K562 (cell line): Measurements from ENCODE around the gene ZBTB7A. TPM values are rescaled to one million over a fixed set of nuclear protein-coding genes. Genes with fewer than 3 reads are reported as not detected.

Source experiments
- ATAC-seq: fragments of 200-7000 bp; cut with Tn5 transposase; 3 replicates; pipeline ENCODE4 v1.9.1; 2020; ENCODE audit warnings: moderate library complexity
- BruUV-seq: library from RNA; stranded (reverse); fragments of 400-500 nt; replicated peaks from 2 replicates; lab custom pipeline; 2021; lab: Mats Ljungman, UMichigan
- CTCF ChIA-PET: fragments of 300-600 bp; formaldehyde crosslinking; extraction: SDS; loops from one replicate; lab custom pipeline; 2021; ENCODE audit warnings: low intra/inter-chr PET ratio; lab: Yijun Ruan, JAX
- POLR2A ChIA-PET: fragments of 300-600, 350-650 bp; sonication (Branson Sonifier 250); formaldehyde crosslinking; extraction: SDS; loops from one replicate; lab custom pipeline; 2021; ENCODE audit warnings: antibody characterized with exemption, inconsistent platforms; lab: Yijun Ruan, JAX
- DNase-seq, 4 experiments: peaks; one replicate each; pipeline versions ENCODE4 v3.0.0 to v3.0.0-alpha.2; 2011 to 2018; ENCODE audit warnings: low spot score in 3 of 4, mixed read lengths in 3 of 4; ENCODE audit errors: extremely low read depth in 1 of 4
- FAIRE-seq: peaks from 2 replicates; lab custom pipeline; 2011; peaks lifted over from hg19 to GRCh38; lab: Jason Lieb, UNC
- H2AFZ ChIP-seq: 2 replicates; pipeline ENCODE4 v1.6.0; 2011; ENCODE audit warnings: low read depth, low read length, control low read depth, inconsistent platforms
- H3K27ac ChIP-seq: fragments of 200-600 bp; 3 replicates; pipeline ENCODE4 v1.8.0; 2011; ENCODE audit warnings: low read depth, mild to moderate bottlenecking, control low read depth, inconsistent platforms, low read length, moderate library complexity, mixed read lengths; ENCODE audit errors: extremely low read depth
- H3K27me3 ChIP-seq, 2 experiments: fragments of 300-600 bp in 1 of 2; 2 replicates in 1 of 2; 3 replicates in 1 of 2; pipeline versions ENCODE4 v1.6.0 to v1.8.0; 2011; ENCODE audit warnings: inconsistent platforms in 2 of 2, low read length in 2 of 2, mild to moderate bottlenecking in 1 of 2, mixed read lengths in 1 of 2, moderate library complexity in 1 of 2; ENCODE audit not compliant: control insufficient read depth in 2 of 2, insufficient read depth in 2 of 2
- H3K36me3 ChIP-seq: fragments of 300-600 bp; 3 replicates; pipeline ENCODE4 v1.8.0; 2011; ENCODE audit warnings: mild to moderate bottlenecking, low read length, inconsistent platforms; ENCODE audit not compliant: control insufficient read depth, insufficient read depth
- H3K4me1 ChIP-seq, 2 experiments: fragments of 200-600 bp in 1 of 2; replicated peaks in 1 of 2; 2 replicates in 1 of 2; 3 replicates in 1 of 2; pipeline versions ENCODE4 v1.5.1 to v1.8.0; 2011; ENCODE audit warnings: inconsistent platforms in 2 of 2, low read length in 2 of 2, mild to moderate bottlenecking in 1 of 2, mixed read lengths in 1 of 2, moderate library complexity in 1 of 2; ENCODE audit not compliant: control insufficient read depth in 2 of 2, insufficient read depth in 2 of 2
- H3K4me2 ChIP-seq: 2 replicates; pipeline ENCODE4 v1.6.1; 2011; ENCODE audit warnings: low read length, control low read depth, inconsistent platforms, mixed read lengths; ENCODE audit not compliant: insufficient read depth
- H3K4me3 ChIP-seq: fragments of 200-600 bp; sonication (generic), shearing (Covaris generic); 2 replicates; pipeline ENCODE4 v1.5.1; 2016; ENCODE audit warnings: control low read depth, inconsistent platforms
- H3K79me2 ChIP-seq: fragments of 200-600 bp; 3 replicates; pipeline ENCODE4 v1.8.0; 2011; ENCODE audit warnings: low read length, inconsistent platforms; ENCODE audit not compliant: control insufficient read depth, insufficient read depth
- H3K9ac ChIP-seq, 2 experiments: 2 replicates each; pipeline versions ENCODE4 v1.6.0 to v1.6.1; 2011; ENCODE audit warnings: low read depth in 2 of 2, low read length in 2 of 2, control low read depth in 1 of 2, inconsistent platforms in 1 of 2, mild to moderate bottlenecking in 1 of 2, mixed read lengths in 1 of 2; ENCODE audit not compliant: insufficient read depth in 1 of 2
- H3K9me1 ChIP-seq: one replicate; pipeline ENCODE4 v1.6.0; 2011; ENCODE audit warnings: inconsistent platforms, mild to moderate bottlenecking, low read length, moderate library complexity; ENCODE audit not compliant: control insufficient read depth, insufficient read depth
- H3K9me3 ChIP-seq: replicated peaks from 2 replicates; pipeline ENCODE4 v1.5.1; 2011; ENCODE audit warnings: low read depth, low read length, inconsistent platforms; ENCODE audit not compliant: control insufficient read depth, insufficient read depth
- H4K20me1 ChIP-seq: replicated peaks from 2 replicates; pipeline ENCODE4 v1.6.1; 2011; ENCODE audit warnings: low read length, inconsistent platforms, mixed read lengths; ENCODE audit not compliant: control insufficient read depth, insufficient read depth
- CREB1 ChIP-seq, 2 experiments: sonication (generic) in 1 of 2; formaldehyde crosslinking in 1 of 2; IDR thresholded peaks; 2 replicates each; pipeline versions ENCODE4 v1.6.1 to v1.8.0; 2012 to 2022; ENCODE audit warnings: inconsistent platforms in 1 of 2, mild to moderate bottlenecking in 1 of 2, missing genetic modification reagents in 1 of 2, moderate library complexity in 1 of 2
- JUN ChIP-seq, 2 experiments: sonication (generic) in 1 of 2; formaldehyde crosslinking in 1 of 2; IDR thresholded peaks; 2 replicates each; pipeline versions ENCODE4 v1.6.1 to v1.8.0; 2012 to 2022; ENCODE audit warnings: borderline replicate concordance in 2 of 2, mild to moderate bottlenecking in 2 of 2, improper control_type of control experiment in 1 of 2, low read depth in 1 of 2, low read length in 1 of 2, missing genetic modification reagents in 1 of 2
- NFRKB ChIP-seq: fragments of 450-650 bp; IDR thresholded peaks from 2 replicates; pipeline ENCODE4 v1.6.1; 2016; ENCODE audit warnings: low read depth
- PRMT5 ChIP-seq: sonication (generic); formaldehyde crosslinking; IDR thresholded peaks from 2 replicates; pipeline ENCODE4 v1.5.0; 2020; ENCODE audit warnings: missing genetic modification reagents
- WGBS: fragments of 100-300 bp; shearing (Covaris generic); methylation state at CpG from one replicate; pipeline ENCODE4 v1.1.6; 2016; ENCODE audit warnings: low coverage, mixed read lengths; ENCODE audit not compliant: insufficient coverage; ENCODE audit errors: missing lambda C conversion rate; 5-methylcytosine and 5-hydroxymethylcytosine counted together
- in situ Hi-C: fragments of 300-500 bp; cut with MboI; formaldehyde crosslinking; loops from 4 replicates; pipeline ENCODE4 v1.15.0; 2018; ENCODE audit warnings: inconsistent platforms, mixed read lengths
- intact Hi-C: fragments of 100-400 bp; cut with micrococcal nuclease; formaldehyde crosslinking; loops from 2 replicates; pipeline ENCODE4 v1.14.2; 2022
- polyA plus RNA-seq, 8 experiments: library from polyadenylated mRNA; depleted of rRNA in 4 of 8; stranded (reverse) in 5 of 8; unstranded in 3 of 8; fragments of >200 nt; fragmentation: Nextera tagmentation in 2 of 8; fragmentation: Illumina TruSeq in 1 of 8; extraction: Ambion mirVana in 2 of 8; extraction: Trizol in 1 of 8; gene quantifications; 2 replicates each; pipeline versions ENCODE4 v1.2.1 to v1.2.3, GENCODE V29; 2011 to 2014; ENCODE audit warnings: inconsistent platforms in 1 of 8, missing spikeins in 1 of 8
- total RNA-seq, 7 experiments: library from RNA; depleted of rRNA in 6 of 7; stranded (reverse); fragments of >200 nt in 6 of 7; fragmentation: Illumina TruSeq in 2 of 7; extraction: Trizol in 2 of 7; gene quantifications; 2 replicates each; pipeline versions ENCODE4 v1.2.1 to v1.2.3, GENCODE V29; 2011 to 2021; ENCODE audit warnings: low replicate concordance in 1 of 7
- TF ChIP-seq, protein P1 (sequence below): sonication (generic); formaldehyde crosslinking; IDR thresholded peaks from 2 replicates; pipeline ENCODE4 v1.8.0; 2022; ENCODE audit warnings: mild to moderate bottlenecking, low read depth, missing genetic modification reagents
- TF ChIP-seq, protein P2 (sequence below): IDR thresholded peaks from 2 replicates; pipeline ENCODE4 v1.6.1; 2011; ENCODE audit warnings: borderline replicate concordance, low read depth, mild to moderate bottlenecking, moderate library complexity, low read length; ENCODE audit not compliant: insufficient read depth, poor library complexity, severe bottlenecking
- TF ChIP-seq, protein P3 (sequence below), 2 experiments: fragments of 450-650 bp; IDR thresholded peaks; 2 replicates each; pipeline ENCODE4 v1.6.1; 2018; ENCODE audit warnings: mild to moderate bottlenecking in 2 of 2, low read depth in 1 of 2; ENCODE audit not compliant: partially characterized antibody in 2 of 2

Gene ZBTB7A
- total and polyA plus RNA-seq, 9 of the 15 experiments (the other 6 are each of a cell fraction or from before 2014, with no cell fraction given), result 0.11 to 34.0 (median 4.6) TPM

GRCh38 chr19:4043401-4043800, 23.3 kb downstream of the ZBTB7A start:
- intact Hi-C loops, result no loop called here
- Histone ChIP-seq H3K79me2 (peaks cover 31% of the 10 kb centered on the region), H3K27me3 (no peaks in the 10 kb centered on the region), H2AFZ (no peak overlapping the region), H3K36me3 (peaks cover 32% of the 10 kb centered on the region; the same call in 2 of the 3 replicates), H3K4me2 (no peak overlapping the region), H3K9me3 (no peaks in the 10 kb centered on the region), H3K27ac (no peak overlapping the region)
- 96% methylated on average over 3 of the region's 11 CpGs for WGBS
- no TSS peak for BruUV-seq
- ATAC-seq, result no peak
- POLR2A ChIA-PET, result no interaction called here
- in situ Hi-C loops, result no loop called here
- FAIRE-seq, result no peak
- DNase-seq, result no peak
- TF ChIP-seq CREB1 (IDR thresholded peaks at IDR 0.05) (no peak), CREB1 (CRISPR knock-in tag; IDR thresholded peaks at IDR 0.05) (no peak), JUN (IDR thresholded peaks at IDR 0.05; ENCODE audit: borderline replicate concordance, low read depth, low read length) (no peak), JUN (CRISPR knock-in tag; IDR thresholded peaks at IDR 0.05; ENCODE audit: borderline replicate concordance) (no peak), PRMT5 (CRISPR knock-in tag) (no peak), NFRKB (no peak)
- TF ChIP-seq, protein P1, sequence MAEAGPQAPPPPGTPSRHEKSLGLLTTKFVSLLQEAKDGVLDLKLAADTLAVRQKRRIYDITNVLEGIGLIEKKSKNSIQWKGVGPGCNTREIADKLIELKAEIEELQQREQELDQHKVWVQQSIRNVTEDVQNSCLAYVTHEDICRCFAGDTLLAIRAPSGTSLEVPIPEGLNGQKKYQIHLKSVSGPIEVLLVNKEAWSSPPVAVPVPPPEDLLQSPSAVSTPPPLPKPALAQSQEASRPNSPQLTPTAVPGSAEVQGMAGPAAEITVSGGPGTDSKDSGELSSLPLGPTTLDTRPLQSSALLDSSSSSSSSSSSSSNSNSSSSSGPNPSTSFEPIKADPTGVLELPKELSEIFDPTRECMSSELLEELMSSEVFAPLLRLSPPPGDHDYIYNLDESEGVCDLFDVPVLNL (CRISPR knock-in tag), result no peak
- TF ChIP-seq, protein P2, sequence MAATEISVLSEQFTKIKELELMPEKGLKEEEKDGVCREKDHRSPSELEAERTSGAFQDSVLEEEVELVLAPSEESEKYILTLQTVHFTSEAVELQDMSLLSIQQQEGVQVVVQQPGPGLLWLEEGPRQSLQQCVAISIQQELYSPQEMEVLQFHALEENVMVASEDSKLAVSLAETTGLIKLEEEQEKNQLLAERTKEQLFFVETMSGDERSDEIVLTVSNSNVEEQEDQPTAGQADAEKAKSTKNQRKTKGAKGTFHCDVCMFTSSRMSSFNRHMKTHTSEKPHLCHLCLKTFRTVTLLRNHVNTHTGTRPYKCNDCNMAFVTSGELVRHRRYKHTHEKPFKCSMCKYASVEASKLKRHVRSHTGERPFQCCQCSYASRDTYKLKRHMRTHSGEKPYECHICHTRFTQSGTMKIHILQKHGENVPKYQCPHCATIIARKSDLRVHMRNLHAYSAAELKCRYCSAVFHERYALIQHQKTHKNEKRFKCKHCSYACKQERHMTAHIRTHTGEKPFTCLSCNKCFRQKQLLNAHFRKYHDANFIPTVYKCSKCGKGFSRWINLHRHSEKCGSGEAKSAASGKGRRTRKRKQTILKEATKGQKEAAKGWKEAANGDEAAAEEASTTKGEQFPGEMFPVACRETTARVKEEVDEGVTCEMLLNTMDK, result no peak
- TF ChIP-seq, protein P3, sequence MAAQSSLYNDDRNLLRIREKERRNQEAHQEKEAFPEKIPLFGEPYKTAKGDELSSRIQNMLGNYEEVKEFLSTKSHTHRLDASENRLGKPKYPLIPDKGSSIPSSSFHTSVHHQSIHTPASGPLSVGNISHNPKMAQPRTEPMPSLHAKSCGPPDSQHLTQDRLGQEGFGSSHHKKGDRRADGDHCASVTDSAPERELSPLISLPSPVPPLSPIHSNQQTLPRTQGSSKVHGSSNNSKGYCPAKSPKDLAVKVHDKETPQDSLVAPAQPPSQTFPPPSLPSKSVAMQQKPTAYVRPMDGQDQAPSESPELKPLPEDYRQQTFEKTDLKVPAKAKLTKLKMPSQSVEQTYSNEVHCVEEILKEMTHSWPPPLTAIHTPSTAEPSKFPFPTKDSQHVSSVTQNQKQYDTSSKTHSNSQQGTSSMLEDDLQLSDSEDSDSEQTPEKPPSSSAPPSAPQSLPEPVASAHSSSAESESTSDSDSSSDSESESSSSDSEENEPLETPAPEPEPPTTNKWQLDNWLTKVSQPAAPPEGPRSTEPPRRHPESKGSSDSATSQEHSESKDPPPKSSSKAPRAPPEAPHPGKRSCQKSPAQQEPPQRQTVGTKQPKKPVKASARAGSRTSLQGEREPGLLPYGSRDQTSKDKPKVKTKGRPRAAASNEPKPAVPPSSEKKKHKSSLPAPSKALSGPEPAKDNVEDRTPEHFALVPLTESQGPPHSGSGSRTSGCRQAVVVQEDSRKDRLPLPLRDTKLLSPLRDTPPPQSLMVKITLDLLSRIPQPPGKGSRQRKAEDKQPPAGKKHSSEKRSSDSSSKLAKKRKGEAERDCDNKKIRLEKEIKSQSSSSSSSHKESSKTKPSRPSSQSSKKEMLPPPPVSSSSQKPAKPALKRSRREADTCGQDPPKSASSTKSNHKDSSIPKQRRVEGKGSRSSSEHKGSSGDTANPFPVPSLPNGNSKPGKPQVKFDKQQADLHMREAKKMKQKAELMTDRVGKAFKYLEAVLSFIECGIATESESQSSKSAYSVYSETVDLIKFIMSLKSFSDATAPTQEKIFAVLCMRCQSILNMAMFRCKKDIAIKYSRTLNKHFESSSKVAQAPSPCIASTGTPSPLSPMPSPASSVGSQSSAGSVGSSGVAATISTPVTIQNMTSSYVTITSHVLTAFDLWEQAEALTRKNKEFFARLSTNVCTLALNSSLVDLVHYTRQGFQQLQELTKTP (IDR thresholded peaks at IDR 0.05; ENCODE audit: low read depth in 1 of 2, partially characterized antibody in 2 of 2), result no peak
- TF ChIP-seq, all 486 proteins: peak for 0
- peaks cover 0 to 35% of the 10 kb centered on the region in 2 experiments; a peak in 2 of 5 replicates for H3K4me1 ChIP-seq
- CTCF ChIA-PET, result no interaction called here
- no peak overlapping the region for H3K9ac ChIP-seq
- no peaks in the 10 kb centered on the region for H3K9me1 ChIP-seq
- H3K4me3 ChIP-seq, result no peak overlapping the region
- peaks cover 12% of the 10 kb centered on the region for H4K20me1 ChIP-seq
